Choroid plexus epithelial cell (primary cell): ENCODE measurements around the gene LIMS2.

Experiments used
- DNase-seq: peaks from one replicate; pipeline ENCODE4 v3.0.0-alpha.2; 2010; ENCODE audit warnings: low read depth
- H3K4me3 ChIP-seq: 2 replicates; pipeline ENCODE4 v1.5.1; 2011; ENCODE audit warnings: low read depth, mild to moderate bottlenecking, control low read depth, low read length, moderate library complexity
- CTCF ChIP-seq: conservative IDR thresholded peaks from 2 replicates; pipeline ENCODE4 v1.5.1; 2011; ENCODE audit warnings: low read depth, mild to moderate bottlenecking, control low read depth, inconsistent platforms, low read length, moderate library complexity

Gene LIMS2

DNA sequence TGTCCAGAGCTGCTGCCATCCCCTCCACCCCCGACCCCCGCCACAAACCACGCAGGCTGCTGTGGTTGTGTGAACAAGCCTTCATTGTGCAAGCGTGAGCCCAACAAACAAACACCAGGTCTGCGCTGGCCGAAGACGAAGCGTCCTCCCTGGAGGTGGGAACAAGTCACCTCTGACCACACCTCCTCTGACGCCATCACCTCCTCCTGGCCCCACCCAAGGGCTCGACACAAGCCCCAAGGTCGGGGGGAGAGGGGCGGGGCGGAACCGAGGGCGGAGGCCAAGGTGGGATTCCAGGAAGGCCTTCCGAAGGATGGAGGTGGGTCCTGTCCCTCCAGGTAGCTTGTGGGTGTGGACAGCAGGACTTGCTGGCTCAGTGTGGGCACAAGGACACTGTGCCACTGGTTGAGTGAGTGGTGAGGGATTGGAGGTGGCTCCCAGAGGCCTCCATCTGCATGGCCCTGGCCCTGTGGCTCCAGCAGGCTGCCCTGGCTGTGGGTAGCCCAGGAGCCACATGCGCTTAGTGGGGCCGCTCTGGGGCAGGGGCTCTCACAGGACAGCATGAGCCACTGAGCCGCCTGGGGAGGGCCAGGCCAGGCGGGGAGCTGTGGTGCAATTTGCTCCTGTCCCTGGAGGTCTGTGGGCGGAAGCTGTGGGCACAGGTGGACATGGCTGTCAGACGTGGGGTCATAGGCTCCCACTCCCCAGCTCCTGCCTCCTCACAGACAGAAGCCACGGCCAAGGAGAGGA, 36.8 kb downstream of the LIMS2 start:
- TF ChIP-seq CTCF: no peak
- DNase-seq: peak; percentile 23
- H3K4me3 ChIP-seq: no peak overlapping the region

GRCh38 chr2:127637725-127638252, 37.5 kb downstream of the LIMS2 start:
- H3K4me3 ChIP-seq: no peak overlapping the region
- DNase-seq: peak; percentile 62

DNA sequence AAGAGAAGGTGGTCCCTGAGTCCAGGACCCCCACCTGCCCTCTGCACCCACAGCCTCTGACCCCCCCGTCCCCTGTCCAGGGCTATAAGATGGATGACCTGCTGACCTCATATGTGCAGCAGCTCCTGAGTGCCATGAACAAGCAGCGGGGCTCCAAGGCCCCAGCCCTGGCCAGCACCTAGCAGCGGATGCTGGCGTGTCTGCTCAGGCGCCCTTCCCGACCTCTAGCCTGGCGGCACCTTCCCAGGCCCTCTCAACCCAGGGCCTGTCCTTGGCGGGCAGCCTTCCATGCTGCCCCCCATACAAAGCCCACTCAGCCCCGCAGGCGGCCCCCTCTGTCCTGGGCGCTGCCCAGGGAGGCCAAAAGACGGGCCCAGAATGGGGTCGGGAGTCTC, 38.1 kb downstream of the LIMS2 start:
- DNase-seq: no peak
- TF ChIP-seq CTCF: no peak
- H3K4me3 ChIP-seq: no peak overlapping the region

More at GRCh38 chr2:127637725-127638252, 37.5 kb downstream of the LIMS2 start:
- TF ChIP-seq CTCF: no peak

GRCh38 chr2:127636248-127637235, 38.8 kb downstream of the LIMS2 start:
- no peak for TF ChIP-seq CTCF
- DNase-seq: no peak
- H3K4me3 ChIP-seq: no peak overlapping the region

- no peak for TF ChIP-seq CTCF
- no peak for DNase-seq
Measured at GRCh38 chr2:127635380-127636237, 39.7 kb downstream of the LIMS2 start.

GRCh38 chr2:127634626-127635379, 40.5 kb downstream of the LIMS2 start:
- H3K4me3 ChIP-seq: no peak overlapping the region
- no peak for DNase-seq
- TF ChIP-seq CTCF: no peak

More at GRCh38 chr2:127635380-127636237, 39.7 kb downstream of the LIMS2 start:
- no peak overlapping the region for H3K4me3 ChIP-seq
